Cerebellar cortex (tissue), 1 donor: ENCODE data around the gene CDADC1.
"Not testable (repeated sequence)": the region's sequence is repeated elsewhere in the genome, so short reads cannot be mapped to it uniquely, and the experiment has no call there.

Source experiments
- DNase-seq: peaks from one replicate; pipeline ENCODE4 v3.0.0-alpha.2; 2015; ENCODE audit warnings: low spot score

Gene CDADC1

DNA sequence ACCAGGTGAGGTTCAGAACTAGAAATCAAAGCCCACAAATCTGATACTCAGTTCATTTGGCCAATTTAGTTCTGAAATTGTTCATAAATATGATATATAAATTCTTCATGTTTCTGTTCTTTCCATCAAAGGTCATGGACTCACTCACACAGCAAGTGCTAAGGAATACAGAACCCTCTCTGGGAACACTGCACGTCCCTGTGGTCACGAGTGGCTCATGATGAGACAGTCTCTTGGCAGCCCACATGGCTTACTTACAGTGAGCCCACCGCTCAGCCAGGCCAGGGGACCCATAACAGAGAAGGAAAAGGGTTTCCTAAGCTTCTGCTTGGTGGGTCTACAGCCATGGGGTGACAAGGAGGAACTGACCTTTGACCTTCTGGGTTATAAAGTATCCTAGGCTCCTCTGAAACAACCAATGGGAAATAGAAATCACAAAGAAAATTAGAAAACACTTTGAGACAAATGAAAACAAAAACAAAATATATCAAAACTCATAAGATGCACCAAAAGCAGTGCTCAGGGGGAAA is 67.4 kb downstream of the CDADC1 start:
- no peak for DNase-seq

DNA sequence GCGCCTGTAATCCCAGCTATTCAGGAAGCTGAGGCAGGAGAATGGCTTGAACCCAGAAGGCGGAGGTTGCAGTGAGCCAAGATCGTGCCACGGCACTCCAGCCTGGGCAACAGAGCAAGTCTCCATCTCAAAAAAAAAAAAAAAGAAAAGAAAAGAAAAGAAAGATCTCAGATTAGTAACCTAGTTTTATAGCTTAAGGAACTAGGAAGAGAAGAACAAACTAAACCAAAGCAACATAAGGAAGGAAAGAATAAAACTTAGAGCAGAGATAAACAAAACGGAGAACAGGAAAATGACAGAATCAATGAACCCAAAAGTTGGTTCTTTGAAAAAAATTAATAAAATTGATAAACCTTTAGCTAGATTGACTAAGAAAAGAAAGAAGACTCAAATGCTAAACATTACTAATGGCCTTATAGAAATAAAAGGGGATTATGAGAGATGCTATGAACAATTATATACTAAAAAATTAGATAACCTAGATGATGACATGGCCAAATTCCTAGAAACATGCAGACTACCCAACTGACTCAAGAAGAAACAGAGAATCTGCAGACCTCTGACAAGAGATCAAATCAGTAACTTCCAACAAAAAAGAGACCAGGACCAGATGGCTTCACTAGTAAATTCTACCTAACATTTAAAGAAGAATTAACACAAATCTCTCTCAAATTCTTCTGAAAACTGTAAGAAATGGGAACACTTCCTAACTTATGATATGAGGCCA is 68.2 kb downstream of the CDADC1 start:
- no peak for DNase-seq

GRCh38 chr13:49319551-49319950 is 71.8 kb downstream of the CDADC1 start:
- DNase-seq: no peak

DNA sequence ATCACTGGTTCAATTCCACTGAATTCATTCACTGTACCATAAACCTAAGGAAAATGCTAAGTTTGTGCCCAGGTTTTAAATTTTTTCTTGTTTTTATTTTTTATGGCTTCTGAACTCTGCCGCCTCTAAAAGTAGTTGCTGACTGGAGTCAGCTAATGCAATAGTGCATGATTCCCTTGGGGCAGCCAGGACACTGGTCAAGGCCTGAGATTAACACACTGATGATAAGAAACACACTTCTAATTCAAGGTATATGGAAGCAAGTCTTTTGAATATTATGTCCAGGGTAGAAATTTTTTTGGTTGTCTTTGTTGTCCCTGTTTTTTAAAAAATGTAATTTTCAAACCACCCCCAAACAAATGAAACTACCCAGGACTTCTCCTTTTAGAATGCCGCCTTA is 72.2 kb downstream of the CDADC1 start:
- no peak for DNase-seq

GRCh38 chr13:49320975-49321374 is 73.2 kb downstream of the CDADC1 start:
- no peak for DNase-seq

DNA sequence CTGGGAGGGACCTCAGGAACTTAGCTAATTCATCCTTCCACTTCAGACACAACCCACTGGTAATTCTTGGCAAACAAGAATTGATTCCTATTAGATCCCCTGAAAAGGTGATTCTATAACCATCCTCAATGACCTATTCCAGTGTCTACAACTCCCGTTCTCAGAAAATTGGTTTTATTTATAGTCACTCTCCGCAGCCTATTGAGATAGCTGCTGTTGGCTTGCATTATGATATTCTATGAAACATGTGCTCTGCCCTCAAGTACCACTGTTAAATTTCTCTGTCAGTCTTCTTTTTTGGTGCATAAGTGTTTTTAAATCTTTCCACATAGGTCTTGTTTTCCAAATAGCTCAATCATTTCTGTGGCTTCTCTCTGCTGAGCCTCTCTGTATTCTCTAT is 75.0 kb downstream of the CDADC1 start:
- no peak for DNase-seq

- no peak for DNase-seq
These were observed 75.6 kb downstream of the CDADC1 start for GRCh38 chr13:49323344-49323743.

GRCh38 chr13:49326222-49326917 is 78.6 kb downstream of the CDADC1 start:
- no peak for DNase-seq

- DNase-seq: not testable (repeated sequence)
These were observed 79.4 kb downstream of the CDADC1 start for GRCh38 chr13:49327145-49327544.

GRCh38 chr13:49329831-49330545 is 82.3 kb downstream of the CDADC1 start:
- DNase-seq: no peak

- DNase-seq: no peak
These were observed 82.8 kb downstream of the CDADC1 start for GRCh38 chr13:49330546-49330864.

DNA sequence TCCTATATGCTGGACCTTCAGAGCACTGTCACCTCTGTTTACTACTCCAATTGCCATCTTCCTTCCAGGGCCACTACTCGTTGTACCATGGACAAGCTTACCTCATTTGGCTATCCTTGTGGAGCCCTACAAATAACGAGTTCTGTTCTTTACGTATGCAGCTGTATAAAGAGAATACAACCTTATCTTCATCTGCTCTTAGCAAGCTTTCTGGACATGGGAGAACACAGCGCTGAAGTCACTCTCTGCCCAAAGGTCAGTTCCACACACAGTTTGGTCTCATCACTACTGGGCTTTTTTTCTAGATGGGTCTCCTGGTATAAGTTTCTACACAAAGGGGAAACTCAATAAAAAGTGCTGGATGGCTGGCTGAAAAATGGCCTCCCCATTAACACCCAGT is 88.9 kb downstream of the CDADC1 start:
- no peak for DNase-seq

- DNase-seq: no peak
These were observed 92.4 kb downstream of the CDADC1 start for GRCh38 chr13:49340161-49340560.

DNA sequence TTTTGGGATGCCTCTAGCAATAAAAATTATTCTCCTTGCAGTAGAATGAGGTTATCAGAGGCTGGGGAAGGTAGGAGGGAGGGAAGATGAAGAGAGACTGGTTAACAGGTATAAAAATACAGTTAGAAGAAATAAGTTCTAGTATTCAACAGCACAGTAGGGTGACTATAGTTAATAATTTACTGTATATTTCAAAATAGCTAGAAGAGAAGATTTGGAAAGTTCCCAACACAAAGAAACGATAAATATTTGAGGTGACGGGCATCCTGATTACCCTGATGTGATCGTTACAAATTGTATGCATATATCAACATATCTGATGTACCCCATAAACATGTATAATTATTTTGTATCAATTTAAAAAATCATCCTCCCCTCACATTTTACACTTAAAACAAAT is 93.8 kb downstream of the CDADC1 start:
- DNase-seq: no peak

DNA sequence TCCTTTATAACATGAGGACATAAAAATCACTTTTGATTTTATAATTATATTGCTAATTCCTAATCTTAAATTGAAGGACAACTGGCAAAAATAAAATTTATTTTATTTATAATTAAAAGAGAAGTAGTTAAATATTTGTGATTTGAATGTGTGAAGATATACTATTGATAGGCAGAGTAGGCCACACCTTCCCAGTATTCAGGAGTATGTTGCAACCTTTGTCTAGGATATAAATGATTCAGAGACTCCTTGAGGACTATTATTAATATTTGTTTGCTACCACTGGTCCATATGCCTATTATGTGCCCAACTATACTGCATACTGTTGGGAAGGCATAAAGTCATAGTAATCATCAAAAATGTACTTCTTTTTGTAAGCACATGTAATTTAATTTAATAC is 94.2 kb downstream of the CDADC1 start:
- no peak for DNase-seq

DNA sequence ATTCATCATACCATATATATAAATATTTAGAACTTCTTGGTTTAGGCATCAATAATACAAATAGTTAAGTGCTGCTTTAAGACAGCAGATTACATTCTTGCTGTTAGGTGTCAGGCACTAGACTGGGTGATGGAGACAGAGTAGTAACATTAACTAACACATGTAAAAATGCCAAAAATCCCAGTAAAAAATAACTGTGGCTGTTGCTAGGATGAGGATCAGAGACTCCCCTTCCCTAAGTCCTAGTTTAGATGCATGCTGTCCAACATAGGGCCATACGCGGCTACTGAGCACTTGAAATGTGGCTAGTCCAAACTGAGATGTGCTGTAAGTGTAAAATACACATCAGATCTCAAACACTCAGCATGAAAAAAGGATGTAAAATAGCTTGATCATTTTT is 94.7 kb downstream of the CDADC1 start:
- no peak for DNase-seq
